ENCODE data around the gene HOXC5. TPM values are rescaled to one million over a fixed set of nuclear protein-coding genes. Genes with fewer than 3 reads are reported as not detected.

The HOXC5 gene
- total RNA-seq, 1 donor from 2014 or later, result 0.12 TPM

Other genes with a start within 250 kb of the HOXC5 start
- gene HOXC13, start 94.2 kb upstream of the HOXC5 start, total RNA-seq, result not detected in 2 replicates
- gene HOXC12, start 78.1 kb upstream of the HOXC5 start, total RNA-seq, result not detected in 2 replicates
- 0.23 TPM in 1 of 2 replicates, not detected in the other for gene HOXC11, start 59.9 kb upstream of the HOXC5 start, total RNA-seq
- 0.12 TPM in 1 of 2 replicates, not detected in the other for gene HOTAIR, start 58.1 kb upstream of the HOXC5 start, total RNA-seq
- gene HOXC10, start 47.9 kb upstream of the HOXC5 start, total RNA-seq, result 1.2 and 6.1 TPM in 2 replicates
- 4.0 and 5.7 TPM in 2 replicates for gene HOXC9, start 32.9 kb upstream of the HOXC5 start, total RNA-seq
- 0.15 and 0.82 TPM in 2 replicates for gene HOXC8, start 24.1 kb upstream of the HOXC5 start, total RNA-seq
- gene HOXC6, start 4.6 kb upstream of the HOXC5 start, total RNA-seq, result 0.10 and 0.70 TPM in 2 replicates
- 0.10 and 0.47 TPM in 2 replicates for gene HOXC4, start 20.8 kb downstream of the HOXC5 start, total RNA-seq
- gene SMUG1, start 155.9 kb downstream of the HOXC5 start, total RNA-seq, result 16.3 and 19.0 TPM in 2 replicates
- gene CBX5, start 247.1 kb downstream of the HOXC5 start, total RNA-seq, result 41.5 and 49.4 TPM in 2 replicates
- 488 and 499 TPM in 2 replicates for gene HNRNPA1, start 247.7 kb downstream of the HOXC5 start, total RNA-seq